ENCODE results near the gene BRINP1. TPM values are rescaled to one million over a fixed set of nuclear protein-coding genes. Genes with fewer than 3 reads are reported as not detected.

BRINP1 gene
- total RNA-seq, 4 donors from 2014 or later, result 1.3 TPM; not detected in 3

- H3K4me1 ChIP-seq, result peaks cover 0 to 4% of the 10 kb centered on the region in 2 donors
- peaks cover 0 to 18% of the 10 kb centered on the region in 2 donors for H3K27me3 ChIP-seq
- H3K27ac ChIP-seq, result no peak overlapping the region
- no peak for DNase-seq
- H3K36me3 ChIP-seq, result no peaks in the 10 kb centered on the region
- H3K9me3 ChIP-seq, result no peaks in the 10 kb centered on the region
- TF ChIP-seq POLR2A (IDR thresholded peaks at IDR 0.05) (no peak), CTCF (IDR thresholded peaks at IDR 0.05) (no peak)
- no peak overlapping the region for H3K4me3 ChIP-seq
- intact Hi-C loops (cut with DNase I; ENCODE audit: low total_unique reads), result no loop called here
These were observed 2.1 kb downstream of the BRINP1 start for GRCh38 chr9:119366909-119367682.

GRCh38 chr9:119365291-119366027 is 3.8 kb downstream of the BRINP1 start:
- no peak overlapping the region for H3K4me3 ChIP-seq
- H3K4me1 ChIP-seq, result peaks cover 0 to 4% of the 10 kb centered on the region in 2 donors
- no peaks in the 10 kb centered on the region for H3K36me3 ChIP-seq
- H3K27me3 ChIP-seq, result peaks cover 0 to 18% of the 10 kb centered on the region in 2 donors
- TF ChIP-seq POLR2A (IDR thresholded peaks at IDR 0.05), result no peak
- no peak for TF ChIP-seq CTCF (IDR thresholded peaks at IDR 0.05)
- DNase-seq, result no peak
- no peak overlapping the region for H3K27ac ChIP-seq
- H3K9me3 ChIP-seq, result no peaks in the 10 kb centered on the region
- intact Hi-C loops (cut with DNase I; ENCODE audit: low total_unique reads), result no loop called here

GRCh38 chr9:119360237-119360636 is 9.0 kb downstream of the BRINP1 start:
- intact Hi-C loops (cut with DNase I; ENCODE audit: low total_unique reads), result no loop called here
- TF ChIP-seq CTCF (IDR thresholded peaks at IDR 0.05) (no peak), POLR2A (IDR thresholded peaks at IDR 0.05) (no peak)
- no peak overlapping the region for H3K27ac ChIP-seq
- H3K9me3 ChIP-seq, result no peaks in the 10 kb centered on the region
- no peak overlapping the region for H3K4me3 ChIP-seq
- H3K4me1 ChIP-seq, result no peaks in the 10 kb centered on the region
- no peaks in the 10 kb centered on the region for H3K27me3 ChIP-seq
- no peaks in the 10 kb centered on the region for H3K36me3 ChIP-seq
- DNase-seq, result no peak

GRCh38 chr9:119357336-119358096 is 11.7 kb downstream of the BRINP1 start:
- TF ChIP-seq CTCF (IDR thresholded peaks at IDR 0.05), result no peak
- no peaks in the 10 kb centered on the region for H3K4me1 ChIP-seq
- intact Hi-C loops (cut with DNase I; ENCODE audit: low total_unique reads), result no loop called here
- no peak overlapping the region for H3K4me3 ChIP-seq
- no peak for DNase-seq
- no peak overlapping the region for H3K27ac ChIP-seq
- no peaks in the 10 kb centered on the region for H3K36me3 ChIP-seq
- H3K27me3 ChIP-seq, result no peaks in the 10 kb centered on the region
- H3K9me3 ChIP-seq, result no peaks in the 10 kb centered on the region
